HepG2 (cell line): ENCODE data around the gene TIPRL. TPM values are rescaled to one million over a fixed set of nuclear protein-coding genes. Genes with fewer than 3 reads are reported as not detected.

Source experiments
- ARID5B ChIP-seq: IDR thresholded peaks from 2 replicates; pipeline ENCODE4 v1.4.0; 2020; ENCODE audit warnings: mild to moderate bottlenecking, missing genetic modification reagents
- EED ChIP-seq: sonication (generic); formaldehyde crosslinking; IDR thresholded peaks from 2 replicates; pipeline ENCODE4 v1.5.0; 2020; ENCODE audit warnings: mild to moderate bottlenecking, missing genetic modification reagents
- FOXK1 ChIP-seq: sonication (generic); formaldehyde crosslinking; IDR thresholded peaks from 2 replicates; pipeline ENCODE4 v1.4.0; 2020; ENCODE audit warnings: low read depth, missing genetic modification reagents, borderline replicate concordance
- GABPB1 ChIP-seq: IDR thresholded peaks from 2 replicates; pipeline ENCODE4 v1.6.1; 2016; ENCODE audit warnings: mild to moderate bottlenecking, missing genetic modification reagents, moderate library complexity, missing compliant biosample characterization
- GLI4 ChIP-seq: sonication (generic); formaldehyde crosslinking; IDR thresholded peaks from 2 replicates; pipeline ENCODE4 v1.5.1; 2020; ENCODE audit warnings: missing genetic modification reagents, mild to moderate bottlenecking, moderate library complexity, borderline replicate concordance
- HCFC1 ChIP-seq: fragments of 150-350 bp; IDR thresholded peaks from 2 replicates; pipeline ENCODE4 v1.6.1; 2014; ENCODE audit warnings: low read depth, low read length
- HNRNPL ChIP-seq: fragments of 200-400 bp; formaldehyde crosslinking; IDR thresholded peaks from 2 replicates; pipeline ENCODE4 v1.6.1; 2017; ENCODE audit warnings: mild to moderate bottlenecking, low read depth, low read length
- HOXA5 ChIP-seq: sonication (generic); formaldehyde crosslinking; IDR thresholded peaks from 2 replicates; pipeline ENCODE4 v1.4.0; 2020; ENCODE audit warnings: missing genetic modification reagents
- IKZF5 ChIP-seq: IDR thresholded peaks from 2 replicates; pipeline ENCODE4 v1.6.1; 2018; ENCODE audit warnings: missing genetic modification reagents, mild to moderate bottlenecking, missing compliant biosample characterization
- POLR2AphosphoS5 ChIP-seq: IDR thresholded peaks from 2 replicates; pipeline ENCODE4 v1.6.1; 2012; ENCODE audit warnings: low read depth, low read length
- RFXANK ChIP-seq: IDR thresholded peaks from 2 replicates; pipeline ENCODE4 v1.6.1; 2016
- SP4 ChIP-seq: sonication (generic); formaldehyde crosslinking; IDR thresholded peaks from 2 replicates; pipeline ENCODE4 v1.8.1; 2023; ENCODE audit warnings: mild to moderate bottlenecking, missing genetic modification reagents
- SPEN ChIP-seq: sonication (generic); formaldehyde crosslinking; IDR thresholded peaks from 2 replicates; pipeline ENCODE4 v1.5.1; 2020; ENCODE audit warnings: low read depth, mild to moderate bottlenecking, missing genetic modification reagents
- SSRP1 ChIP-seq: IDR thresholded peaks from 2 replicates; pipeline ENCODE4 v1.6.1; 2016; ENCODE audit warnings: control low read depth
- THAP8 ChIP-seq: sonication (generic); formaldehyde crosslinking; IDR thresholded peaks from 2 replicates; pipeline ENCODE4 v1.5.1; 2020; ENCODE audit warnings: missing genetic modification reagents, mild to moderate bottlenecking, borderline replicate concordance
- ZNF253 ChIP-seq: sonication (generic); formaldehyde crosslinking; IDR thresholded peaks from 2 replicates; pipeline ENCODE4 v1.8.0; 2022; ENCODE audit warnings: mild to moderate bottlenecking, missing genetic modification reagents, borderline replicate concordance
- ZNF282 ChIP-seq: fragments of 450-650 bp; IDR thresholded peaks from 2 replicates; pipeline ENCODE4 v1.6.1; 2018; ENCODE audit not compliant: partially characterized antibody
- ZNF441 ChIP-seq: sonication (generic); formaldehyde crosslinking; IDR thresholded peaks from 2 replicates; pipeline ENCODE4 v1.7.0; 2021; ENCODE audit warnings: missing genetic modification reagents, borderline replicate concordance
- ZNF607 ChIP-seq: sonication (generic); formaldehyde crosslinking; IDR thresholded peaks from 2 replicates; pipeline ENCODE4 v1.5.1; 2020; ENCODE audit warnings: missing genetic modification reagents, mild to moderate bottlenecking, borderline replicate concordance
- ZNF644 ChIP-seq: IDR thresholded peaks from 2 replicates; pipeline ENCODE4 v1.6.1; 2016; ENCODE audit warnings: low read depth
- ZNF703 ChIP-seq: sonication (generic); formaldehyde crosslinking; IDR thresholded peaks from 2 replicates; pipeline ENCODE4 v1.5.1; 2020; ENCODE audit warnings: missing genetic modification reagents, mild to moderate bottlenecking, moderate library complexity, borderline replicate concordance
- ZNF770 ChIP-seq: sonication (generic); formaldehyde crosslinking; IDR thresholded peaks from 2 replicates; pipeline ENCODE4 v1.5.0; 2020; ENCODE audit warnings: mild to moderate bottlenecking, missing genetic modification reagents
- ZNF850 ChIP-seq: sonication (generic); formaldehyde crosslinking; conservative IDR thresholded peaks from 2 replicates; pipeline ENCODE4 v1.9.0; 2021; ENCODE audit warnings: mild to moderate bottlenecking, missing genetic modification reagents
- polyA plus RNA-seq, 8 experiments: library from polyadenylated mRNA; depleted of rRNA in 3 of 8; stranded (reverse) in 7 of 8; unstranded in 1 of 8; fragments of >200 nt; fragmentation: Illumina TruSeq in 4 of 8; extraction: Trizol in 4 of 8; gene quantifications; 2 replicates each; pipeline versions ENCODE4 v1.2.1 to v1.2.3, GENCODE V29; 2011 to 2016; ENCODE audit warnings: low read depth in 4 of 8, missing spikeins in 1 of 8, mixed read lengths in 1 of 8; ENCODE audit not compliant: insufficient read depth in 1 of 8
- total RNA-seq, 5 experiments: library from RNA; depleted of rRNA; stranded (reverse); fragments of >200 nt; fragmentation: Illumina TruSeq; extraction: Trizol; gene quantifications; 2 replicates each; pipeline ENCODE4 v1.2.3, GENCODE V29; 2016; ENCODE audit warnings: low read depth in 1 of 5

Gene TIPRL
- total and polyA plus RNA-seq, 2 of the 13 experiments (the other 11 are each of a cell fraction or from before 2014, with no cell fraction given): 10.1 to 22.8 TPM

- peak; percentile 94 for TF ChIP-seq ZNF770 (CRISPR knock-in tag)
- TF ChIP-seq ZNF850 (CRISPR knock-in tag): 0 out of 2 replicates have a peak, but pooled peaks have one; percentile 25
- peak; percentile 77; the same call in 1 of the 2 replicates for TF ChIP-seq ZNF607 (CRISPR knock-in tag)
- TF ChIP-seq FOXK1 (CRISPR knock-in tag): no peak
- peak; percentile 24; the same call in 1 of the 2 replicates for TF ChIP-seq THAP8 (CRISPR knock-in tag)
- TF ChIP-seq ZNF282: no peak
- TF ChIP-seq SPEN (CRISPR knock-in tag): peak; percentile 75
- peak; percentile 83 for TF ChIP-seq SP4 (CRISPR knock-in tag)
- 0 out of 2 replicates have a peak, but pooled peaks have one; percentile 11 for TF ChIP-seq ZNF703 (CRISPR knock-in tag)
- TF ChIP-seq ARID5B: no peak; the same call in 1 of the 2 replicates
- no peak for TF ChIP-seq HCFC1
- TF ChIP-seq ZNF644: no peak
- TF ChIP-seq ZNF441 (CRISPR knock-in tag): peak; percentile 91
- peak; percentile 36; the same call in 1 of the 2 replicates for TF ChIP-seq ZNF253 (CRISPR knock-in tag)
- no peak for TF ChIP-seq SSRP1 (CRISPR knock-in tag)
- peak; percentile 75 for TF ChIP-seq GABPB1 (CRISPR knock-in tag)
- no peak for TF ChIP-seq EED (CRISPR knock-in tag)
- peak; percentile 70 for TF ChIP-seq POLR2AphosphoS5
- 0 out of 2 replicates have a peak, but pooled peaks have one; percentile 36 for TF ChIP-seq RFXANK (CRISPR knock-in tag)
- peak; percentile 62; the same call in 1 of the 2 replicates for TF ChIP-seq HOXA5 (CRISPR knock-in tag)
- peak; percentile 74; the same call in 1 of the 2 replicates for TF ChIP-seq GLI4 (CRISPR knock-in tag)
- TF ChIP-seq IKZF5 (CRISPR knock-in tag): no peak; the same call in none of the 2 replicates
- no peak for TF ChIP-seq HNRNPL
These were observed 46.9 kb downstream of the TIPRL start, which contains the start of gene SFT2D2 (continued) for GRCh38 chr1:168225476-168226190.
